Endothelial cell (in vitro differentiated cells): ENCODE results near the gene NKAPD1. TPM values are rescaled to one million over a fixed set of nuclear protein-coding genes. Genes with fewer than 3 reads are reported as not detected.

Experiments used
- DNase-seq: peaks from one replicate; pipeline ENCODE4 v3.0.0; 2021; ENCODE audit warnings: low spot score
- H3K27ac Mint-ChIP-seq: one replicate; pipeline ENCODE4 v1.8.0; 2021; ENCODE audit warnings: mixed read lengths, inconsistent platforms; ENCODE audit not compliant: unreplicated experiment
- H3K27me3 Mint-ChIP-seq: one replicate; pipeline ENCODE4 v1.8.0; 2021; ENCODE audit warnings: mild to moderate bottlenecking, moderate library complexity, mixed read lengths, inconsistent platforms; ENCODE audit not compliant: unreplicated experiment
- H3K36me3 Mint-ChIP-seq: one replicate; pipeline ENCODE4 v1.8.0; 2021; ENCODE audit warnings: mild to moderate bottlenecking, low read depth, mixed read lengths, inconsistent platforms; ENCODE audit not compliant: unreplicated experiment
- H3K4me1 Mint-ChIP-seq: one replicate; pipeline ENCODE4 v1.8.0; 2021; ENCODE audit warnings: mild to moderate bottlenecking, mixed read lengths, inconsistent platforms; ENCODE audit not compliant: unreplicated experiment
- H3K4me3 Mint-ChIP-seq: one replicate; pipeline ENCODE4 v1.8.0; 2021; ENCODE audit warnings: mild to moderate bottlenecking, mixed read lengths, inconsistent platforms; ENCODE audit not compliant: unreplicated experiment
- H3K9me3 Mint-ChIP-seq: one replicate; pipeline ENCODE4 v1.8.0; 2021; ENCODE audit warnings: mixed read lengths, inconsistent platforms; ENCODE audit not compliant: unreplicated experiment
- total RNA-seq: library from RNA; stranded (reverse); fragmentation: NEBNext Ultra II Directional; extraction: Animal tissue kit (Norgen Biotek cat#: 25700); gene quantifications from one replicate; pipeline ENCODE4 v1.2.1, GENCODE V29; 2021; ENCODE audit not compliant: unreplicated experiment
- TF ChIP-seq, protein P1 (sequence below): fragments of 200-600 bp; sonication (generic); IDR thresholded peaks from one replicate; pipeline ENCODE4 v1.5.0; 2021; ENCODE audit warnings: antibody characterized with exemption; ENCODE audit not compliant: unreplicated experiment

Gene NKAPD1
- total RNA-seq, 1 donor from 2014 or later = 21.8 TPM

DNA sequence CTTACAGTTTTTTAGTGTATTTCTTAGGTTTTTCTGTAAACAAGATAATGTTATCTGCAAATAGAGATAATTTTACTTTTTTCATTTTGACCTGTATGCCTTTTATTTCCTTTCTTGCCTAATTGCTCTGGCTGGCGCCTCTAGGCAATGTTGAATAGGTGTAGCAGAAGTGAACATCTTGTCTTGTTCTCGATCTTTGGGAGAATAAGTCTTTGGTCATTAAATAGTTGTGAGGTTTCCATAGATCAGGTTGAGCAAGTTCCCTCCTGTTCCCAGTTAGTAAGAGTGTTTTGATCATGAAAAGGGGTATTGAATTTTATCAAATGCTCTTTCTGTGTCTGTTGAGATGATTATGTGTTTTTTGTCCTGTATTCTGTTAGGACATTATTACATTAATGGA is 24.3 kb upstream of the NKAPD1 start:
- no peaks in the 10 kb centered on the region for H3K4me1 Mint-ChIP-seq
- H3K27ac Mint-ChIP-seq = no peak overlapping the region
- no peak for DNase-seq
- H3K36me3 Mint-ChIP-seq = peaks cover 27% of the 10 kb centered on the region
- H3K27me3 Mint-ChIP-seq = no peaks in the 10 kb centered on the region
- TF ChIP-seq, protein P1, sequence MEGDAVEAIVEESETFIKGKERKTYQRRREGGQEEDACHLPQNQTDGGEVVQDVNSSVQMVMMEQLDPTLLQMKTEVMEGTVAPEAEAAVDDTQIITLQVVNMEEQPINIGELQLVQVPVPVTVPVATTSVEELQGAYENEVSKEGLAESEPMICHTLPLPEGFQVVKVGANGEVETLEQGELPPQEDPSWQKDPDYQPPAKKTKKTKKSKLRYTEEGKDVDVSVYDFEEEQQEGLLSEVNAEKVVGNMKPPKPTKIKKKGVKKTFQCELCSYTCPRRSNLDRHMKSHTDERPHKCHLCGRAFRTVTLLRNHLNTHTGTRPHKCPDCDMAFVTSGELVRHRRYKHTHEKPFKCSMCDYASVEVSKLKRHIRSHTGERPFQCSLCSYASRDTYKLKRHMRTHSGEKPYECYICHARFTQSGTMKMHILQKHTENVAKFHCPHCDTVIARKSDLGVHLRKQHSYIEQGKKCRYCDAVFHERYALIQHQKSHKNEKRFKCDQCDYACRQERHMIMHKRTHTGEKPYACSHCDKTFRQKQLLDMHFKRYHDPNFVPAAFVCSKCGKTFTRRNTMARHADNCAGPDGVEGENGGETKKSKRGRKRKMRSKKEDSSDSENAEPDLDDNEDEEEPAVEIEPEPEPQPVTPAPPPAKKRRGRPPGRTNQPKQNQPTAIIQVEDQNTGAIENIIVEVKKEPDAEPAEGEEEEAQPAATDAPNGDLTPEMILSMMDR = no peak
- no peaks in the 10 kb centered on the region for H3K9me3 Mint-ChIP-seq
- no peak overlapping the region for H3K4me3 Mint-ChIP-seq

DNA sequence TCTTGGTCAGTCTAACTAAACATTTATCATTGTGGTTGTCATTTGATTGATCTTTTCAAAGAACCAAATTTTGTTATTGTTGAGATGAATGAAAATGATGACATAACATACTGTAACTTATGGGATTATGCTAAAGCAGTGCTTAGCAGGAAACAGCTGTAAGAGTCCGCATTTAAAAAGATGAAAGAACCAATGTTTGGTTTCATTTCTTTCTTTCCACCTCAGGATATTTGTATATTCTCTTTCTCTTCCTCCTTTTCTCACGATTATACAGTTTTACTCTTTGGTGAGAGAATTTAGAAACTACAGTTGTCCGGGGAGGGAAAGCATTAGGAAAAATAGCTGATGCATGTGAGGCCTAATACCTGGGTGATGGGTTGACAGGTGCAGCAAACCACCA is 23.4 kb upstream of the NKAPD1 start:
- TF ChIP-seq, protein P1 = no peak
- H3K36me3 Mint-ChIP-seq = peaks cover 26% of the 10 kb centered on the region

DNA sequence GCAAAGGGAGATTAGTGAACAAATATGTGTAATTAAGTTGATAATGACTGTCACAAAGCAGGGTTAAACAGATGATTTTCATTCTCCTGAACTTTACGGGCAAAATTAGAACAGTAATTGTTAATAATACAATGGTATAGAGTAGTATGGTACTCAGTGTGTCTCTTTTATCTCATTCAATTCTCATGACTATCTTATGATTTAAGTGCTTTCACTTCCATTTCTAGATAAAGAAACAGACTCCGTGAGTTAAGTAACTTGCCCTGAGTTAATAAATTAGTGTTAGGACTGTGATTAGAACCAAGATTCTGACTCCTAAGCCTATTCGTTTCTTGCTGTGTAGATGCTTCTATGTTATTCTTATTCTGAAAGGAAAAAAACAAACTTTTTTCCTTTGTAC is 22.3 kb upstream of the NKAPD1 start:
- Mint-ChIP-seq H3K4me3 (no peak overlapping the region), H3K4me1 (no peaks in the 10 kb centered on the region), H3K36me3 (peaks cover 29% of the 10 kb centered on the region), H3K27me3 (no peaks in the 10 kb centered on the region), H3K27ac (no peak overlapping the region), H3K9me3 (no peaks in the 10 kb centered on the region)
- no peak for DNase-seq
- TF ChIP-seq, protein P1 = no peak

More for the DNA sequence above, 23.4 kb upstream of the NKAPD1 start:
- Mint-ChIP-seq H3K4me1 (no peaks in the 10 kb centered on the region), H3K9me3 (no peaks in the 10 kb centered on the region), H3K4me3 (no peak overlapping the region), H3K27ac (no peak overlapping the region), H3K27me3 (no peaks in the 10 kb centered on the region)
- no peak for DNase-seq

DNA sequence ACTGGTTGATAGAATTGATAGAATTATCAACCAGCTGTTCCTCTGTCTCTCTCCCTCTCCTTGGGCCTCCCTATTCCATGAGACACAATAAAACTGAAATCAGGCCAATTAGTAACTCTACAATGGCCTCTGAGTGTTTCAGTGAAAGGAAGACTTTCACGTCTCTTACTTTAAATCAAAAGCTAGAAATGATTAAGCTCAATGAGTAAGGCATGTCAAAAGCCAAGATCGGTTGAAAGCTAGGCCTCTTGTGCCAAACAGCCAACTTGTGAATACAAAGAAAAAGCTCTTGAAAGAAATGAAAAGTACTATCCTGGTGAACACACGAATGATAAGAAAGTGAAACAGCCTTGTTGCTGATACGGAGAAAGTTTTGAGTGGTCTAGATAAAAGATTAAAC is 16.9 kb upstream of the NKAPD1 start:
- Mint-ChIP-seq H3K27ac (no peak overlapping the region), H3K4me3 (no peak overlapping the region), H3K9me3 (no peaks in the 10 kb centered on the region), H3K27me3 (no peaks in the 10 kb centered on the region), H3K4me1 (no peaks in the 10 kb centered on the region), H3K36me3 (peaks cover 12% of the 10 kb centered on the region)
- no peak for DNase-seq
- TF ChIP-seq, protein P1 = no peak

DNA sequence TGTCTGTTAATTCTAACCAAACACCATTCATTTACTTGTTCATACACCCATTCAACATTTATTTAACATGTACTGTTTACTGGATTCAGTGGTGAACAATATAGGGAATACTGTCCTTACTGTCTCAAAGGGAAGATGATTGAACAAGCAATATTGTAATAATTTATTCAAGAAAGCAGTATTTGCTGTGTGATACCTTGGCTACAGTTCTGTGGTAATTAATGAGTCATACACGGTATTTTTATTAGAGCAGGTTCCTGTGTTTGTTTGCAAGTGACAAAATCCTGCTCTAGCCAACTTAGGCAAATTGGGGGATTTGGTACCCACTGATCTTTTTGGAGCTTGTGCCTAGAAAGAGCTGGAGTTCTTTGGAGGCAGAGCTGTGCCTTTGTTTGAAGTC is 16.0 kb upstream of the NKAPD1 start:
- DNase-seq = no peak
- Mint-ChIP-seq H3K27me3 (no peaks in the 10 kb centered on the region), H3K9me3 (no peaks in the 10 kb centered on the region), H3K4me1 (no peaks in the 10 kb centered on the region), H3K36me3 (peaks cover 12% of the 10 kb centered on the region), H3K4me3 (no peak overlapping the region), H3K27ac (no peak overlapping the region)
- TF ChIP-seq, protein P1 = no peak
